ENCODE data around the gene CRYGS.

CRYGS gene

DNA sequence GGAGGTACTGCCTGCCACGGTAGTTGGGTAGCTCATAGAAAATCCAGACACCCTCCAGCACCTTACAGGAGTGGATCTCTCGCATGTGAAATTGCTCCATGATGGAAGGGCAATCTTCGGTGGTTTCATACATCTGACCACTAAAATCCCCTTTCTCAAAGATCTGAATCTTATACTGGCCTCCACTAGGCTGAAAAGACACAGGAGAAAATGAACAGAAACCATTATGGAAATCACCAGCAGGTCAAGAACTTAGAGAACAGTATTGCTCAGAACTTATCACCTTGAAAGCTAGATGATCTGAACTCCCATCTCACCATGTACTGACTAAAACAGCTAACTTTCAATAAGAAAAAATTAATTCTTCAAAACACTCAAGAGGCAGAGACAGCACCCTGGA is 5.4 kb downstream of the CRYGS start:
- TF ChIP-seq RAD21 (IDR thresholded peaks at IDR 0.05; ENCODE audit: low read depth) (no peak), TAF1 (IDR thresholded peaks at IDR 0.05; ENCODE audit: low read depth) (no peak), FOXM1 (IDR thresholded peaks at IDR 0.05; ENCODE audit: borderline replicate concordance, low read depth) (no peak), TEAD4 (IDR thresholded peaks at IDR 0.05) (no peak), YY1 (IDR thresholded peaks at IDR 0.05; ENCODE audit: low read depth) (no peak), ZBTB7A (IDR thresholded peaks at IDR 0.05; ENCODE audit: low read depth) (no peak), CREB1 (IDR thresholded peaks at IDR 0.05; ENCODE audit: low read depth) (no peak), CEBPB (IDR thresholded peaks at IDR 0.05) (no peak)
- TF ChIP-seq, protein P1, sequence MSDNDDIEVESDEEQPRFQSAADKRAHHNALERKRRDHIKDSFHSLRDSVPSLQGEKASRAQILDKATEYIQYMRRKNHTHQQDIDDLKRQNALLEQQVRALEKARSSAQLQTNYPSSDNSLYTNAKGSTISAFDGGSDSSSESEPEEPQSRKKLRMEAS (IDR thresholded peaks at IDR 0.05), result no peak
- TF ChIP-seq, protein P2, sequence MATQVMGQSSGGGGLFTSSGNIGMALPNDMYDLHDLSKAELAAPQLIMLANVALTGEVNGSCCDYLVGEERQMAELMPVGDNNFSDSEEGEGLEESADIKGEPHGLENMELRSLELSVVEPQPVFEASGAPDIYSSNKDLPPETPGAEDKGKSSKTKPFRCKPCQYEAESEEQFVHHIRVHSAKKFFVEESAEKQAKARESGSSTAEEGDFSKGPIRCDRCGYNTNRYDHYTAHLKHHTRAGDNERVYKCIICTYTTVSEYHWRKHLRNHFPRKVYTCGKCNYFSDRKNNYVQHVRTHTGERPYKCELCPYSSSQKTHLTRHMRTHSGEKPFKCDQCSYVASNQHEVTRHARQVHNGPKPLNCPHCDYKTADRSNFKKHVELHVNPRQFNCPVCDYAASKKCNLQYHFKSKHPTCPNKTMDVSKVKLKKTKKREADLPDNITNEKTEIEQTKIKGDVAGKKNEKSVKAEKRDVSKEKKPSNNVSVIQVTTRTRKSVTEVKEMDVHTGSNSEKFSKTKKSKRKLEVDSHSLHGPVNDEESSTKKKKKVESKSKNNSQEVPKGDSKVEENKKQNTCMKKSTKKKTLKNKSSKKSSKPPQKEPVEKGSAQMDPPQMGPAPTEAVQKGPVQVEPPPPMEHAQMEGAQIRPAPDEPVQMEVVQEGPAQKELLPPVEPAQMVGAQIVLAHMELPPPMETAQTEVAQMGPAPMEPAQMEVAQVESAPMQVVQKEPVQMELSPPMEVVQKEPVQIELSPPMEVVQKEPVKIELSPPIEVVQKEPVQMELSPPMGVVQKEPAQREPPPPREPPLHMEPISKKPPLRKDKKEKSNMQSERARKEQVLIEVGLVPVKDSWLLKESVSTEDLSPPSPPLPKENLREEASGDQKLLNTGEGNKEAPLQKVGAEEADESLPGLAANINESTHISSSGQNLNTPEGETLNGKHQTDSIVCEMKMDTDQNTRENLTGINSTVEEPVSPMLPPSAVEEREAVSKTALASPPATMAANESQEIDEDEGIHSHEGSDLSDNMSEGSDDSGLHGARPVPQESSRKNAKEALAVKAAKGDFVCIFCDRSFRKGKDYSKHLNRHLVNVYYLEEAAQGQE (IDR thresholded peaks at IDR 0.05; ENCODE audit: low read depth), result no peak

DNA sequence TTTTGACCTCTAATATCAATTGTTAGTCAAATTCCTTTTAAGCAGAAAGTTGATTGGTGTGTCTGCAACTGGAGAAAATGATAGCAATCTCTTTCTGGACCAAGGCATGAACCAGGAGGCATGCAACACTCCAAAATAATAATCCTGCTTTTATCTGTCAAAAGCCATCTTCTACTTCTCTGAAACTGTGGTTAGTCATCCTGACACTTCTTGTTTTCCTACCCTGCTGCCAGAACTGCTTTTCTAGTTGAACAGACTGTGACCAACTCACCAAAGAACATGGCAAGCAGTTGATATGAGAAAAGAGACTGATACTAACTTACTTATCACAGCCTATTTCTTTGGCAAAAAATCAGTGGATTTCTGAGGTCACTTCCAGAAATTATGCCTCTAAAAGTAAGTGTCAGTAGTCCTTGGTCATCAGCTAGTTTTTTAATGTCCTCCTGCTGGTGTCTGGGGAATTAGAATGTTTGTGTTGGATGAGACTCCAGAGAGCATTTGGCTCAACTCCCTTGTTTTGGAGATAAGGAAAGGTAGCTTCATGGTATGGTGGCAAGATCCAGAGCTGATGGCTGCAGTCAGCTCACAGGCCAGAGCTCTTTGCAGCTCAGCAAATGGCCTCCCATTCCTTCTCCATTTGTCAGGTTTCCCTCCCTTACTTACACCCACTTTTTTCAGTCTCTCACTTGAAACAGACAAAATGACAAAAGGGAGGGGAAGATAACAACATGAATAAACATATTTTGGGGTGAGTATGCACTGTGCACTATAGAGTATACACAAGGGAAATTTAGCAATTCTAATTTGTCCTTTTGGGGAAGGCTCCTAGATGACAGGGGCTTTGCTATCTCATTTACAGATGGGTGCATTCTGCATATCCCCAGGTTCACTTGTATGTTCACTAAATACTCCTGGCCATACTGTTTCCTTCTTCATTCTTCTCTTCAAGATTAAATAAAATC is 7.0 kb downstream of the CRYGS start:
- TF ChIP-seq, protein P3, sequence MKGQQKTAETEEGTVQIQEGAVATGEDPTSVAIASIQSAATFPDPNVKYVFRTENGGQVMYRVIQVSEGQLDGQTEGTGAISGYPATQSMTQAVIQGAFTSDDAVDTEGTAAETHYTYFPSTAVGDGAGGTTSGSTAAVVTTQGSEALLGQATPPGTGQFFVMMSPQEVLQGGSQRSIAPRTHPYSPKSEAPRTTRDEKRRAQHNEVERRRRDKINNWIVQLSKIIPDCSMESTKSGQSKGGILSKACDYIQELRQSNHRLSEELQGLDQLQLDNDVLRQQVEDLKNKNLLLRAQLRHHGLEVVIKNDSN (IDR thresholded peaks at IDR 0.05), result no peak
- no peak for TF ChIP-seq TCF12 (IDR thresholded peaks at IDR 0.05; ENCODE audit: low read depth)
- TF ChIP-seq YY1 (IDR thresholded peaks at IDR 0.05; ENCODE audit: low read depth), result no peak
- TF ChIP-seq RAD21 (IDR thresholded peaks at IDR 0.05; ENCODE audit: low read depth), result no peak
- TF ChIP-seq TAF1 (IDR thresholded peaks at IDR 0.05; ENCODE audit: low read depth), result no peak

DNA sequence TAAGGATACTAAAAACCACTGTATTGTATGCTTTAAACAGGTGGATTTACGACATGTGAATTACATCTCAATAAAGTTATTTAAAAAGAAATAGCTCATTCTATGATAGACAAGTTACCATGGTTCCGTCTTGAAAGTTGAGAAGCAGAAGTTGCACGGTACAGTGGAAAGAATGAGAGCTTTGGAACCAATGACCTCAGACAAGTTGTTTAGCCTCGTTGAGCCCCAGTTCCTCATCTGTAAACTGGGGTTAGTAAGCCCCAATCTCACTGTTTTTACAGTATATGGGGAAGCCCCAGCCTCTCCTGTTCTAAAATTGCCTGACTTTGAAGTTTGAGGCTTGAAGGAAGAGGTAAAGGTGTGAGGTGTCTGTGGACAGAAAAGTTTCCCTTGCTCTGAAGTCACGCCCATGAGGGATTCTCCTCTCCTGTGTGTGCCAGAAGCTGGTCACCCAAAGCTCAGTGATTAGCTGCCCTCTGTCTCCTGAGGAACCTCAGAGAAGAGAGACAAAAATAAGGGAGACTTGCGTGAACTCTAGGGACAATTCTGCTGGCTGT is 10.0 kb downstream of the CRYGS start:
- TF ChIP-seq TAF1 (IDR thresholded peaks at IDR 0.05; ENCODE audit: low read depth) (no peak), ZBTB7A (IDR thresholded peaks at IDR 0.05; ENCODE audit: low read depth) (no peak), EGR1 (IDR thresholded peaks at IDR 0.05) (no peak)

DNA sequence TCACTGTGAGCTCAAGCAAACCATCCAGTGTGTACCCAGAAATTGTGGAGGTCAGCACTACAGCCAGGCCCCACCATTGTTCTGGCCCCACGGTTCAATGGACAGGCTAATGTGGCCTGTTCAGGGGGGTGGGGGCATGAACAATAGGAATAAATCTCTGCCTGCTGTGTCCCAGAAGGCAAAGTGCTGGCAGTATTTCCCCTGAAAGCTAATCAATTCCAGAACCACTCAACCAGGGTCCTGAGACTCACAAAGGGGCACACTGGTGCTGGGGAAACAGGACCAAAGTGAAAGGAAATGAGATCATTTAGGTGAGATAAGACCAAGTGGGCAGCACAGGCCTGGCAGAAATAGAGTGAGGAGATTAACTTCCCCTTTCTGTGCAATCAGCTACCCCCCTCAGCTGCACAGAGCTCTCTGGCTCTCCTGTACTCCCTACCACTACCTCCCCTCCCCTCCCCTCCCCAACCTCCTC is 11.5 kb downstream of the CRYGS start:
- TF ChIP-seq ZBTB7A (IDR thresholded peaks at IDR 0.05; ENCODE audit: low read depth), result peak; percentile 87
- no peak for TF ChIP-seq CREB1 (IDR thresholded peaks at IDR 0.05; ENCODE audit: low read depth)
- TF ChIP-seq EP300 (IDR thresholded peaks at IDR 0.05; ENCODE audit: borderline replicate concordance), result peak; percentile 95
- peak; percentile 35; the same call in 1 of the 2 replicates for TF ChIP-seq YY1 (IDR thresholded peaks at IDR 0.05; ENCODE audit: low read depth)
- no peak for TF ChIP-seq RAD21 (IDR thresholded peaks at IDR 0.05; ENCODE audit: low read depth)
- no peak for TF ChIP-seq EGR1 (IDR thresholded peaks at IDR 0.05)
- peak; percentile 87 for TF ChIP-seq TEAD4 (IDR thresholded peaks at IDR 0.05)
- TF ChIP-seq CEBPB (IDR thresholded peaks at IDR 0.05), result peak; percentile 59; the same call in 1 of the 2 replicates
- TF ChIP-seq, protein P3 (IDR thresholded peaks at IDR 0.05), result peak; percentile 36; the same call in 1 of the 2 replicates
- peak; percentile 94 for TF ChIP-seq NFIC (IDR thresholded peaks at IDR 0.05)
- TF ChIP-seq TAF1 (IDR thresholded peaks at IDR 0.05; ENCODE audit: low read depth), result no peak
- TF ChIP-seq FOXM1 (IDR thresholded peaks at IDR 0.05; ENCODE audit: borderline replicate concordance, low read depth), result peak; percentile 81
- TF ChIP-seq TCF12 (IDR thresholded peaks at IDR 0.05; ENCODE audit: low read depth), result peak; percentile 95
- TF ChIP-seq, protein P2 (IDR thresholded peaks at IDR 0.05; ENCODE audit: low read depth), result no peak
- TF ChIP-seq, protein P1 (IDR thresholded peaks at IDR 0.05), result peak; percentile 63

DNA sequence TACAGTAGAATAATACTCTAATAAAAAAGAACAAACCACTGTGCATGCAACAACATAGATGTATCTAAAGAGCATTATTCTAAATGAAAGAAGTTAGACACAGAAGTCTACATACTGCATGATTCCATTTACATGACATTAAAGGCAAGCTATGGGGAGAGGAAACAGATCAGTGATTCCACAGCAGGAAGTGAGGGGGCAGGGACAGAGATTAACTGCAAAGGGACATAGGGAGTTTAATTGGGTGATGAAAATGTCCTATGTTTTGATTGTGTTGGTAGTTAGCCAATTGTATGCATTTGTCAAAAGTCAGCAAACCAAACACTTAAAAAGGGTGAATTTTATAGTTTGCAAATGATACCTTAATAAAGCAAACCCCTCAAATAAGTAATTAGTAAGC is 13.8 kb downstream of the CRYGS start:
- TF ChIP-seq TAF1 (IDR thresholded peaks at IDR 0.05; ENCODE audit: low read depth) (no peak), NFIC (IDR thresholded peaks at IDR 0.05) (peak; percentile 42; the same call in 1 of the 2 replicates), CREB1 (IDR thresholded peaks at IDR 0.05; ENCODE audit: low read depth) (no peak), ZBTB7A (IDR thresholded peaks at IDR 0.05; ENCODE audit: low read depth) (no peak), EGR1 (IDR thresholded peaks at IDR 0.05) (no peak; the same call in 1 of the 2 replicates), FOXM1 (IDR thresholded peaks at IDR 0.05; ENCODE audit: borderline replicate concordance, low read depth) (no peak)
- TF ChIP-seq, protein P2 (IDR thresholded peaks at IDR 0.05; ENCODE audit: low read depth), result no peak
- TF ChIP-seq, protein P3 (IDR thresholded peaks at IDR 0.05), result no peak

Measured in Ishikawa (cell line).